HG03558 (cell line): ENCODE results near the gene CHL1.

ENCODE experiments used
- ATAC-seq: cut with Tn5 transposase; IDR thresholded peaks from one replicate; pipeline ENCODE4 v1.9.1; 2021; ENCODE audit warnings: moderate number of reproducible peaks; ENCODE audit not compliant: unreplicated experiment; ENCODE audit errors: extremely low read depth

Gene CHL1

GRCh38 chr3:212432-212831 is 15.9 kb downstream of the CHL1 start:
- peak; percentile 90 for ATAC-seq

- no peak for ATAC-seq
Observed at GRCh38 chr3:217099-217813, 20.7 kb downstream of the CHL1 start.

- ATAC-seq, result no peak
Observed at GRCh38 chr3:217948-218347, 21.4 kb downstream of the CHL1 start.

GRCh38 chr3:228442-229182 is 32.0 kb downstream of the CHL1 start:
- ATAC-seq, result no peak

GRCh38 chr3:229183-229661 is 32.7 kb downstream of the CHL1 start:
- no peak for ATAC-seq

- ATAC-seq, result no peak
Observed at GRCh38 chr3:236881-237280, 40.3 kb downstream of the CHL1 start.

- ATAC-seq, result no peak
Observed at GRCh38 chr3:242602-243355, 46.2 kb downstream of the CHL1 start.

- ATAC-seq, result no peak
Observed at GRCh38 chr3:243356-243725, 46.8 kb downstream of the CHL1 start.

GRCh38 chr3:244041-244440 is 47.5 kb downstream of the CHL1 start:
- no peak for ATAC-seq

- ATAC-seq, result no peak
Observed at GRCh38 chr3:247916-248315, 51.4 kb downstream of the CHL1 start.

GRCh38 chr3:248864-249520 is 52.4 kb downstream of the CHL1 start:
- no peak for ATAC-seq

- no peak for ATAC-seq
Observed at GRCh38 chr3:249587-250262, 53.2 kb downstream of the CHL1 start.

- ATAC-seq, result no peak
Observed at GRCh38 chr3:256501-256900, 59.9 kb downstream of the CHL1 start.

- no peak for ATAC-seq
Observed at GRCh38 chr3:257826-258225, 61.3 kb downstream of the CHL1 start.

GRCh38 chr3:260898-261297 is 64.3 kb downstream of the CHL1 start:
- no peak for ATAC-seq

GRCh38 chr3:263393-263792 is 66.8 kb downstream of the CHL1 start:
- no peak for ATAC-seq

GRCh38 chr3:264394-265156 is 68.0 kb downstream of the CHL1 start:
- no peak for ATAC-seq

GRCh38 chr3:267101-267500 is 70.5 kb downstream of the CHL1 start:
- ATAC-seq, result no peak

GRCh38 chr3:270688-271087 is 74.1 kb downstream of the CHL1 start:
- no peak for ATAC-seq
